Measurements from ENCODE around the gene SLC12A6. TPM values are rescaled to one million over a fixed set of nuclear protein-coding genes. Genes with fewer than 3 reads are reported as not detected.

The SLC12A6 gene
- total RNA-seq, 6 experiments from 2014 or later, result 5.6 to 10.9 (median 7.5) TPM

GRCh38 chr15:34358948-34359347 is 21.4 kb upstream of the SLC12A6 start:
- TF ChIP-seq CTCF (IDR thresholded peaks at IDR 0.05) (no peak), POLR2A (IDR thresholded peaks at IDR 0.05) (no peak)
- no peak for DNase-seq
- 82% methylated on average over 4 of the region's 4 CpGs for WGBS (ENCODE audit: insufficient coverage, low coverage, low lambda C conversion rate, missing lambda C conversion rate)
- no peak overlapping the region for H3K4me3 ChIP-seq
- no peaks in the 10 kb centered on the region for H3K36me3 ChIP-seq
- no peaks in the 10 kb centered on the region for H3K27me3 ChIP-seq
- H3K4me1 ChIP-seq, result no peaks in the 10 kb centered on the region
- intact Hi-C loops (cut with DNase I), result no loop called here
- ATAC-seq, result no peak
- H3K27ac ChIP-seq, result no peak overlapping the region
- no peaks in the 10 kb centered on the region for H3K9me3 ChIP-seq

GRCh38 chr15:34358367-34358766 is 20.8 kb upstream of the SLC12A6 start:
- peak in 1 of 4 donors; percentile 5 for TF ChIP-seq CTCF (IDR thresholded peaks at IDR 0.05)
- no peak for TF ChIP-seq POLR2A (IDR thresholded peaks at IDR 0.05)
- ATAC-seq, result no peak
- 80% methylated on average over 3 of the region's 3 CpGs for WGBS (ENCODE audit: insufficient coverage, low coverage, low lambda C conversion rate, missing lambda C conversion rate)
- Histone ChIP-seq H3K4me3 (no peak overlapping the region), H3K27ac (no peak overlapping the region), H3K9me3 (no peaks in the 10 kb centered on the region), H3K36me3 (no peaks in the 10 kb centered on the region), H3K4me1 (no peaks in the 10 kb centered on the region), H3K27me3 (no peaks in the 10 kb centered on the region)
- no peak for DNase-seq
- intact Hi-C loops (cut with DNase I), result no loop called here

GRCh38 chr15:34357653-34358052 is 20.1 kb upstream of the SLC12A6 start:
- intact Hi-C loops (cut with DNase I), result no loop called here
- no peak for ATAC-seq
- Histone ChIP-seq H3K9me3 (no peaks in the 10 kb centered on the region), H3K27me3 (no peaks in the 10 kb centered on the region), H3K4me3 (no peak overlapping the region), H3K27ac (no peak overlapping the region), H3K4me1 (no peaks in the 10 kb centered on the region), H3K36me3 (no peaks in the 10 kb centered on the region)
- 57% methylated on average over 1 of the region's 1 CpG for WGBS (ENCODE audit: insufficient coverage, low coverage, low lambda C conversion rate, missing lambda C conversion rate)
- DNase-seq, result no peak
- no peak for TF ChIP-seq POLR2A (IDR thresholded peaks at IDR 0.05)
- no peak for TF ChIP-seq CTCF (IDR thresholded peaks at IDR 0.05)

GRCh38 chr15:34355241-34355640 is 17.7 kb upstream of the SLC12A6 start:
- Histone ChIP-seq H3K4me3 (no peak overlapping the region), H3K9me3 (no peaks in the 10 kb centered on the region), H3K27me3 (no peaks in the 10 kb centered on the region), H3K36me3 (no peaks in the 10 kb centered on the region), H3K4me1 (no peaks in the 10 kb centered on the region), H3K27ac (no peak overlapping the region)
- ATAC-seq (no peak), DNase-seq (no peak)
- WGBS (ENCODE audit: insufficient coverage, low coverage, low lambda C conversion rate, missing lambda C conversion rate), result 48% methylated on average over 2 of the region's 9 CpGs
- TF ChIP-seq POLR2A (IDR thresholded peaks at IDR 0.05) (no peak), CTCF (IDR thresholded peaks at IDR 0.05) (no peak)
- intact Hi-C loops (cut with DNase I), result no loop called here

- DNase-seq (no peak), ATAC-seq (no peak)
- Histone ChIP-seq H3K9me3 (no peaks in the 10 kb centered on the region), H3K4me3 (no peak overlapping the region), H3K4me1 (no peaks in the 10 kb centered on the region), H3K27ac (no peak overlapping the region), H3K27me3 (no peaks in the 10 kb centered on the region), H3K36me3 (no peaks in the 10 kb centered on the region)
- intact Hi-C loops (cut with DNase I), result no loop called here
- 96% methylated on average over 7 of the region's 7 CpGs for WGBS (ENCODE audit: insufficient coverage, low coverage, low lambda C conversion rate, missing lambda C conversion rate)
- no peak for TF ChIP-seq POLR2A (IDR thresholded peaks at IDR 0.05)
- TF ChIP-seq CTCF (IDR thresholded peaks at IDR 0.05), result no peak
Measured at GRCh38 chr15:34354286-34354685, 16.7 kb upstream of the SLC12A6 start.

Measured in right lobe of liver (tissue), 6 donors.